PC-3 (cell line): ENCODE measurements around the gene PITX1. TPM values are rescaled to one million over a fixed set of nuclear protein-coding genes. Genes with fewer than 3 reads are reported as not detected.

Experiments used
- ATAC-seq: fragments of 200-7000 bp; cut with Tn5 transposase; 2 replicates; pipeline ENCODE4 v1.9.1; 2020; ENCODE audit warnings: mild to moderate bottlenecking, moderate library complexity
- BruUV-seq: library from RNA; stranded (reverse); fragments of 400-500 nt; replicated peaks from 2 replicates; lab custom pipeline; 2021; lab: Mats Ljungman, UMichigan
- CTCF ChIA-PET: fragments of 300-600 bp; sonication (Branson Sonifier 250); formaldehyde crosslinking; loops from one replicate; lab custom pipeline; 2022; ENCODE audit warnings: antibody characterized with exemption; lab: Charles Lee
- POLR2A ChIA-PET: fragments of 300-600 bp; sonication (Branson Sonifier 250); formaldehyde crosslinking; loops from one replicate; lab custom pipeline; 2022; ENCODE audit warnings: antibody characterized with exemption; ENCODE audit not compliant: unreplicated experiment; lab: Charles Lee
- DNase-seq: peaks from one replicate; pipeline ENCODE4 v3.0.0-alpha.2; 2015
- H2AFZ ChIP-seq: fragments of 300-600 bp; sonication (generic); 2 replicates; pipeline ENCODE4 v1.6.0; 2016; ENCODE audit warnings: antibody characterized with exemption, low read length
- H3F3A ChIP-seq: fragments of 300-600 bp; sonication (generic); one replicate; pipeline ENCODE4 v1.6.0; 2017; ENCODE audit warnings: antibody characterized with exemption, low read length, control low read depth, mild to moderate bottlenecking; ENCODE audit not compliant: unreplicated experiment
- H3K27ac ChIP-seq: fragments of 300-600 bp; sonication (generic); 2 replicates; pipeline ENCODE4 v1.5.1; 2016; ENCODE audit warnings: mild to moderate bottlenecking, low read length
- H3K27me3 ChIP-seq: fragments of 300-600 bp; sonication (generic); 2 replicates; pipeline ENCODE4 v1.6.1; 2016; ENCODE audit warnings: low read length, mixed read lengths
- H3K36me3 ChIP-seq: fragments of 300-600 bp; sonication (generic); 2 replicates; pipeline ENCODE4 v1.6.1; 2016; ENCODE audit warnings: low read depth, mixed run types, low read length, mixed read lengths
- H3K4me1 ChIP-seq: fragments of 300-600 bp; sonication (generic); 2 replicates; pipeline ENCODE4 v1.5.1; 2016; ENCODE audit warnings: low read length; ENCODE audit not compliant: insufficient read depth
- H3K4me2 ChIP-seq: fragments of 300-600 bp; sonication (generic); 2 replicates; pipeline ENCODE4 v1.6.0; 2016; ENCODE audit warnings: low read length
- H3K4me3 ChIP-seq: fragments of 300-600 bp; sonication (generic); 2 replicates; pipeline ENCODE4 v1.5.1; 2016; ENCODE audit warnings: mild to moderate bottlenecking, low read length, mixed read lengths
- H3K79me2 ChIP-seq: fragments of 300-600 bp; sonication (generic); 2 replicates; pipeline ENCODE4 v1.6.1; 2017; ENCODE audit warnings: low read length, mixed read lengths
- H3K9ac ChIP-seq: fragments of 300-600 bp; sonication (generic); 2 replicates; pipeline ENCODE4 v1.6.0; 2016; ENCODE audit warnings: mild to moderate bottlenecking, low read length
- H3K9me2 ChIP-seq: fragments of 300-600 bp; sonication (generic); replicated peaks from 2 replicates; pipeline ENCODE4 v1.6.1; 2016; ENCODE audit warnings: mixed run types, low read length, mixed read lengths
- H3K9me3 ChIP-seq: fragments of 300-600 bp; sonication (generic); 2 replicates; pipeline ENCODE4 v1.6.1; 2016; ENCODE audit warnings: low read length, mixed read lengths
- H4K20me1 ChIP-seq: fragments of 300-600 bp; sonication (generic); 2 replicates; pipeline ENCODE4 v1.6.1; 2016; ENCODE audit warnings: low read length, mixed read lengths
- CTCF ChIP-seq: fragments of 300-600 bp; sonication (generic); conservative IDR thresholded peaks from 2 replicates; pipeline ENCODE4 v1.5.1; 2017; ENCODE audit warnings: antibody characterized with exemption, low read depth, mild to moderate bottlenecking, low read length
- EZH2 ChIP-seq: fragments of 300-600 bp; sonication (generic); IDR thresholded peaks from one replicate; pipeline ENCODE4 v1.6.1; 2017; ENCODE audit warnings: antibody characterized with exemption, mild to moderate bottlenecking, low read length; ENCODE audit not compliant: unreplicated experiment
- EZH2phosphoT487 ChIP-seq: fragments of 300-600 bp; sonication (generic); IDR thresholded peaks from 2 replicates; pipeline ENCODE4 v1.6.1; 2018; ENCODE audit warnings: mild to moderate bottlenecking, antibody characterized with exemption, low read length, borderline replicate concordance
- intact Hi-C: fragments of 100-400 bp; cut with micrococcal nuclease; formaldehyde crosslinking; loops from 2 replicates; pipeline ENCODE4 v1.9.0; 2023
- total RNA-seq: library from RNA; depleted of rRNA; stranded (reverse); fragments of >200 nt; gene quantifications from 2 replicates; pipeline ENCODE4 v1.2.3, GENCODE V29; 2014

The PITX1 gene
- total RNA-seq, 1 experiment from 2014 or later = 40.8 TPM

GRCh38 chr5:135072387-135073281 lies 38.6 kb upstream of the PITX1 start:
- no peaks in the 10 kb centered on the region for H3K4me1 ChIP-seq
- TF ChIP-seq CTCF = no peak
- TF ChIP-seq EZH2 = no peak
- TF ChIP-seq EZH2phosphoT487 = no peak
- H3K9me2 ChIP-seq = no peaks in the 10 kb centered on the region
- H3K27me3 ChIP-seq = no peaks in the 10 kb centered on the region
- no peak overlapping the region for H2AFZ ChIP-seq
- ChIA-PET CTCF (no interaction called here), POLR2A (no interaction called here)
- no peaks in the 10 kb centered on the region for H3K79me2 ChIP-seq
- H3K9ac ChIP-seq = no peak overlapping the region
- intact Hi-C loops = no loop called here
- ATAC-seq (no peak), DNase-seq (no peak)
- no peaks in the 10 kb centered on the region for H3F3A ChIP-seq
- H4K20me1 ChIP-seq = no peaks in the 10 kb centered on the region
- no peak overlapping the region for H3K27ac ChIP-seq
- no TSS peak for BruUV-seq
- no peaks in the 10 kb centered on the region for H3K36me3 ChIP-seq
- no peak overlapping the region for H3K4me2 ChIP-seq
- no peak overlapping the region for H3K4me3 ChIP-seq
- no peaks in the 10 kb centered on the region for H3K9me3 ChIP-seq

- BruUV-seq = no TSS peak
- intact Hi-C loops = no loop called here
Observed at GRCh38 chr5:135071311-135071710, 37.3 kb upstream of the PITX1 start.

More at GRCh38 chr5:135071311-135071710, 37.3 kb upstream of the PITX1 start:
- Histone ChIP-seq H3K9ac (no peak overlapping the region), H3K4me2 (no peak overlapping the region), H3K27ac (no peak overlapping the region), H3K4me3 (no peak overlapping the region), H3K9me3 (no peaks in the 10 kb centered on the region), H2AFZ (no peak overlapping the region), H3F3A (no peaks in the 10 kb centered on the region), H3K36me3 (no peaks in the 10 kb centered on the region), H3K27me3 (no peaks in the 10 kb centered on the region), H3K4me1 (no peaks in the 10 kb centered on the region), H3K9me2 (no peaks in the 10 kb centered on the region), H4K20me1 (no peaks in the 10 kb centered on the region), H3K79me2 (no peaks in the 10 kb centered on the region)
- DNase-seq = no peak
- ChIA-PET CTCF (no interaction called here), POLR2A (no interaction called here)
- no peak for ATAC-seq
- TF ChIP-seq EZH2phosphoT487 (no peak), CTCF (no peak)
